ENCODE results near the gene NARS2. TPM values are rescaled to one million over a fixed set of nuclear protein-coding genes. Genes with fewer than 3 reads are reported as not detected.

NARS2 gene
- total and polyA plus RNA-seq, 2 donors (not counting 1 experiment from before 2014, with no cell fraction given), result 13.2 to 15.7 TPM

GRCh38 chr11:78572394-78572793 is 2.3 kb downstream of the NARS2 start:
- H3K4me3 ChIP-seq (replicated peaks in 1 of 4; ENCODE audit: control extremely low read depth in 1 of 4, insufficient read depth in 1 of 4, low read depth in 3 of 4, low read length in 4 of 4), result no peak overlapping the region
- H3K9ac ChIP-seq (ENCODE audit: insufficient read depth, low read length), result no peak overlapping the region
- H4K20me1 ChIP-seq (ENCODE audit: control insufficient read depth, extremely low read depth, insufficient read depth, low read length), result no peaks in the 10 kb centered on the region
- no peak for TF ChIP-seq EZH2 (IDR thresholded peaks at IDR 0.05; ENCODE audit: low read length, missing control alignments)
- no peak for TF ChIP-seq CTCF (conservative IDR thresholded peaks at IDR 0.05 in 1 of 2, IDR thresholded peaks at IDR 0.05 in 1 of 2; ENCODE audit: low read depth in 1 of 2, low read length in 2 of 2)
- no peak overlapping the region for H2AFZ ChIP-seq (ENCODE audit: low read length)
- H3K9me3 ChIP-seq (ENCODE audit: control insufficient read depth, insufficient read depth, low read depth, low read length), result no peaks in the 10 kb centered on the region
- no peaks in the 10 kb centered on the region for H3K4me1 ChIP-seq (ENCODE audit: control insufficient read depth, extremely low read depth, insufficient read depth, low read length)
- H3K79me2 ChIP-seq (ENCODE audit: control insufficient read depth, insufficient read depth, low read length), result peaks cover 3% of the 10 kb centered on the region
- DNase-seq (ENCODE audit: low read depth in 2 of 2), result no peak
- no peaks in the 10 kb centered on the region for H3K36me3 ChIP-seq (ENCODE audit: control insufficient read depth, insufficient read depth, low read length)
- H3K4me2 ChIP-seq (ENCODE audit: extremely low read depth, insufficient read depth, low read length), result no peak overlapping the region
- no peak overlapping the region for H3K27ac ChIP-seq (ENCODE audit: insufficient read depth, low read length)
- H3K27me3 ChIP-seq (ENCODE audit: control insufficient read depth, insufficient read depth, low read length), result no peaks in the 10 kb centered on the region

GRCh38 chr11:78570031-78570430 is 4.6 kb downstream of the NARS2 start:
- Histone ChIP-seq H3K79me2 (ENCODE audit: control insufficient read depth, insufficient read depth, low read length) (peaks cover 3% of the 10 kb centered on the region), H3K27me3 (ENCODE audit: control insufficient read depth, insufficient read depth, low read length) (no peaks in the 10 kb centered on the region), H4K20me1 (ENCODE audit: control insufficient read depth, extremely low read depth, insufficient read depth, low read length) (no peaks in the 10 kb centered on the region), H3K27ac (ENCODE audit: insufficient read depth, low read length) (no peak overlapping the region), H3K9me3 (ENCODE audit: control insufficient read depth, insufficient read depth, low read depth, low read length) (no peaks in the 10 kb centered on the region), H3K4me2 (ENCODE audit: extremely low read depth, insufficient read depth, low read length) (no peak overlapping the region), H3K9ac (ENCODE audit: insufficient read depth, low read length) (no peak overlapping the region), H3K4me3 (replicated peaks in 1 of 4; ENCODE audit: control extremely low read depth in 1 of 4, insufficient read depth in 1 of 4, low read depth in 3 of 4, low read length in 4 of 4) (no peak overlapping the region), H3K4me1 (ENCODE audit: control insufficient read depth, extremely low read depth, insufficient read depth, low read length) (no peaks in the 10 kb centered on the region), H2AFZ (ENCODE audit: low read length) (no peak overlapping the region), H3K36me3 (ENCODE audit: control insufficient read depth, insufficient read depth, low read length) (no peaks in the 10 kb centered on the region)
- DNase-seq (ENCODE audit: low read depth in 2 of 2), result no peak
- TF ChIP-seq CTCF (conservative IDR thresholded peaks at IDR 0.05 in 1 of 2, IDR thresholded peaks at IDR 0.05 in 1 of 2; ENCODE audit: low read depth in 1 of 2, low read length in 2 of 2) (no peak), EZH2 (IDR thresholded peaks at IDR 0.05; ENCODE audit: low read length, missing control alignments) (no peak)

- Histone ChIP-seq H3K27me3 (ENCODE audit: control insufficient read depth, insufficient read depth, low read length) (no peaks in the 10 kb centered on the region), H3K36me3 (ENCODE audit: control insufficient read depth, insufficient read depth, low read length) (no peaks in the 10 kb centered on the region), H3K4me3 (replicated peaks in 1 of 4; ENCODE audit: control extremely low read depth in 1 of 4, insufficient read depth in 1 of 4, low read depth in 3 of 4, low read length in 4 of 4) (no peak overlapping the region), H3K9ac (ENCODE audit: insufficient read depth, low read length) (no peak overlapping the region), H3K4me1 (ENCODE audit: control insufficient read depth, extremely low read depth, insufficient read depth, low read length) (peaks cover 2% of the 10 kb centered on the region), H3K27ac (ENCODE audit: insufficient read depth, low read length) (no peak overlapping the region), H3K9me3 (ENCODE audit: control insufficient read depth, insufficient read depth, low read depth, low read length) (no peaks in the 10 kb centered on the region), H2AFZ (ENCODE audit: low read length) (no peak overlapping the region), H3K4me2 (ENCODE audit: extremely low read depth, insufficient read depth, low read length) (no peak overlapping the region), H3K79me2 (ENCODE audit: control insufficient read depth, insufficient read depth, low read length) (no peaks in the 10 kb centered on the region), H4K20me1 (ENCODE audit: control insufficient read depth, extremely low read depth, insufficient read depth, low read length) (no peaks in the 10 kb centered on the region)
- no peak for TF ChIP-seq EZH2 (IDR thresholded peaks at IDR 0.05; ENCODE audit: low read length, missing control alignments)
- TF ChIP-seq CTCF (conservative IDR thresholded peaks at IDR 0.05 in 1 of 2, IDR thresholded peaks at IDR 0.05 in 1 of 2; ENCODE audit: low read depth in 1 of 2, low read length in 2 of 2), result no peak
- peak in 1 of 2 donors; percentile 83 for DNase-seq (ENCODE audit: low read depth in 2 of 2)
Observed at GRCh38 chr11:78567209-78567608, 7.5 kb downstream of the NARS2 start.

Data from fibroblast of lung (primary cell).